Stimulated activated naive CD8-positive, alpha-beta T cell treated with anti-CD3 and anti-CD28 coated beads, Interleukin-15, amount 100 ng/mL, for 72 hours (primary cell): ENCODE results near the gene AFAP1L2.

Experiments
- ATAC-seq: fragments of 150-1000 bp; cut with Tn5 transposase; 2 replicates; pipeline ENCODE4 v1.10.0; 2021; ENCODE audit warnings: mild to moderate bottlenecking, moderate library complexity
- DNase-seq, 2 donors: peaks; one replicate each; pipeline ENCODE4 v3.0.0; 2021 to 2022
- H3K27ac Mint-ChIP-seq, 2 donors: one replicate each; pipeline ENCODE4 v1.8.0; 2022; ENCODE audit warnings: mild to moderate bottlenecking in 2 of 2, mixed read lengths in 2 of 2, moderate library complexity in 2 of 2
- H3K27me3 Mint-ChIP-seq: one replicate; pipeline ENCODE4 v1.8.0; 2022; ENCODE audit warnings: mixed read lengths
- H3K4me1 Mint-ChIP-seq: one replicate; pipeline ENCODE4 v1.8.0; 2022; ENCODE audit warnings: mild to moderate bottlenecking, mixed read lengths
- H3K4me3 Mint-ChIP-seq, 2 donors: one replicate each; pipeline ENCODE4 v1.8.0; 2022; ENCODE audit warnings: mild to moderate bottlenecking in 2 of 2, mixed read lengths in 2 of 2, moderate library complexity in 1 of 2
- H3K9me3 Mint-ChIP-seq, 2 donors: one replicate each; pipeline ENCODE4 v1.8.0; 2022; ENCODE audit warnings: mixed read lengths in 2 of 2

Gene AFAP1L2

DNA sequence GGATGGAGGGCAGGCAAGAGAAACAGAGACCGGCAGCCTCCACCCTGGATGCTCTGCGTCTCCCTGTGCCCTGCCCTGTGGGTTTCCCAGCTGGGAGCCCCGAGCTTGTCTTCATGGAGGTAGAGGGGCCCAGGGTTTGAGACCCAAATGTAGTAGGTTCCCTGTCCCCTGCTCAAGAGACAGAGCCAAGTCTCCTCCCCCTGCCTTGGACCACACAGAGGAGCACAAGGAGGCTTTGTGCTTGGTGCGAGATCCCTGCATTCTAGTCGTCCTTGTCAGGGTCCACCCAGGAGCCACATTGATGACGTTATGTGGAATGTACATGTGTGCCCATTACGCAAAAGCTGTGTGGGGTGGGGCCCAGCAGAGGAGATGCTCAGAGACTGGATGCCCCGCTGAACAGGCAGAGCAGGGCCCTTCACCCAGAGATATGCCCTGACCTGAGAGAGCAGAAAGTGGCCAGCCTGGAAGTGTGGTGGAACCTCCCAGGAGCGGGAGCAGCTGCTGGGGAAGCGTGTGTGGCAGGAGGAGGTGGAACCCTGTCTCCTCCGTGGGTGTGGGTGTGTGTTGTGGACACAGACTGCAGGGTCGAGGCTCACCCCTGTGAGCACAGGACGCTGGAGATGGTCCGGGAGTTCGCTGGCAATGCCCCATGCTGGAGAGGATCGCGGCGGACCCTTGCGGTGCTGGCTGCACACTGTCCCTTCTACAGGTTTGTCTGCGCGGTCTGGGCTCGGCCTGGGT lies 126.0 kb downstream of the AFAP1L2 start:
- Mint-ChIP-seq H3K27me3 (peaks cover 10% of the 10 kb centered on the region), H3K4me1 (no peaks in the 10 kb centered on the region), H3K9me3 (no peaks in the 10 kb centered on the region), H3K4me3 (no peak overlapping the region), H3K27ac (no peak overlapping the region)
- ATAC-seq: peak; percentile 21
- DNase-seq: no peak

DNA sequence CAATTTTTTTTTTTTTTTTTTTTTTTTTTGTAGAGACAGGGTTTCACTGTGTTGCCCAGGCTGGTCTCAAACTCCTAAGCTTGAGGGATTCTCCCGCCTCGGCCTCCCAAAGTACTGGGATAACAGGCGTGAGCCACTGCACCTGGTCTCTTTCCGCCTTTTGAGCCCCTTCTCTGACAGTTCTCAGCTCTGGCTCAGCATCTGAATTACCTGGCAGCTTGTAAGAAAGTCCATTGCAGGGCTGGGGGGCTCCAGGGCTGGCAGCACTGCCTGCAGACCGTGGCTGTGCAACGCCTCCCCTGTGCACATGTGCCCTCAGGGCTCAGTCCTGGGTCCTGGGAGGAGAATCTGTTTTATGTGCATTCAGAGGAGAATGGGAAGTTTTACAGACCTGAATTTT lies 127.6 kb downstream of the AFAP1L2 start:
- Mint-ChIP-seq H3K4me3 (no peak overlapping the region), H3K4me1 (no peaks in the 10 kb centered on the region), H3K27ac (no peak overlapping the region), H3K27me3 (peaks cover 10% of the 10 kb centered on the region), H3K9me3 (no peaks in the 10 kb centered on the region)
- DNase-seq: no peak
- no peak for ATAC-seq

DNA sequence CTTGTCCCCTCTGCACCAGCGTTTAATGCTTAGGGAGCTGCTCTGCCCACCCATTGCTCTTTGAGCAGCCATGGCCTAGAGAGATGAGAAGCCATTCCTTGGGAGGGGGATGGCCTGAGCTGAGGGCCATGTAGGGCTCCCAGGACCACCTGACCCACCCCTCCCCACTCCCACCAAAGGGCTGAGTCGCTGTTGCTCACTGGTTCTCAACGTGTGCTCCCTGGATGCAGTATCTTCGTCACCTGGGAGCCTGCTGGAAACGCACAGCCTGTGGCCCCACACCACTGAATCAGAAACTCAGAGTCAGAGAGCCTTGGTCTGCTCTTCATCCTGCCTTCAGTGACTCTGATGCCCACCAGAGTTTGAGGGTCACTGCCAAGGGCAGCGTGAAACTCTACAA lies 128.2 kb downstream of the AFAP1L2 start:
- H3K27me3 Mint-ChIP-seq: peaks cover 13% of the 10 kb centered on the region

DNA sequence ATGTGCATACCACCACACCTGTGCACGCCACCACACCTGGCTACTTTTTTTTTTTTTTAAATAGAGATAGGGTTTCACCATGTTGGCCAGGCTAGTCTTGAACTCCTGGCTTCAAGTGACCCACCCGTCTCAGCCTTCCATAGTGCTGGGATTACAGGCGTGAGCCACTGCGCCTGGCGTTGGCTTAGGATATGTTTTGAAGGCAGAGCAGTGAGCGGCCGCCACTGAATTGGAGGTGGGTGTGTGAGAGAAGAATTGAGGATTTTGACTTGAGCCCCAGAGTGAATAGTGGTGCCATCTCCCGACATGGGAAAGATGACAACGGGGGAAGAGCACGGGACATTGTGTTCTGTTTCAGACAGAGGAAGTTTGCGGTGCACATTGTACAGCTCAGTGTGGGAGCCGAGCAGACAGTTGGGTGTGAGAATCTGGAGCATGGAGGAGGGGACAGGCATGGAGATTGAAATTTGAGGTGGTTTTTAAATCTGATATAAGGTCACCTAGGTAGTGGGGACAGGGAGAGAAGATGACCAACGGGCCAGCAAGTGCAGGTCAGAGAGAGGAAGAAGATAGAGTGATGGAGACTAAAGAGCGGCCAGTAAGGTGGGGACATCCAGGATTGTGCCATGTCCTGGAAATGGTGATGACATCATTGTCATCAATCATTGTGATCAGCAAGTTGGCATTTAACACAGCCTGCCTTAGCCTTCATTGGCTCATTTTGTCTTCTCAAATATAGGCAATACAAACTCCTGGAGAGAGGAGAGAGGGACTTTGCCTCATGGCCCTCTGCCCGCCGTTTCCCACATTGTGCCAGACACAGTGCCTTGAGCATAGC lies 129.5 kb downstream of the AFAP1L2 start:
- Mint-ChIP-seq H3K27me3 (peaks cover 19% of the 10 kb centered on the region), H3K4me1 (no peaks in the 10 kb centered on the region), H3K9me3 (no peaks in the 10 kb centered on the region), H3K4me3 (no peak overlapping the region), H3K27ac (no peak overlapping the region)
- ATAC-seq (no peak), DNase-seq (no peak)

More for the DNA sequence above, 128.2 kb downstream of the AFAP1L2 start:
- no peaks in the 10 kb centered on the region for H3K9me3 Mint-ChIP-seq
- H3K4me1 Mint-ChIP-seq: no peaks in the 10 kb centered on the region
- ATAC-seq (no peak), DNase-seq (no peak)
- no peak overlapping the region for H3K4me3 Mint-ChIP-seq
- no peak overlapping the region for H3K27ac Mint-ChIP-seq

DNA sequence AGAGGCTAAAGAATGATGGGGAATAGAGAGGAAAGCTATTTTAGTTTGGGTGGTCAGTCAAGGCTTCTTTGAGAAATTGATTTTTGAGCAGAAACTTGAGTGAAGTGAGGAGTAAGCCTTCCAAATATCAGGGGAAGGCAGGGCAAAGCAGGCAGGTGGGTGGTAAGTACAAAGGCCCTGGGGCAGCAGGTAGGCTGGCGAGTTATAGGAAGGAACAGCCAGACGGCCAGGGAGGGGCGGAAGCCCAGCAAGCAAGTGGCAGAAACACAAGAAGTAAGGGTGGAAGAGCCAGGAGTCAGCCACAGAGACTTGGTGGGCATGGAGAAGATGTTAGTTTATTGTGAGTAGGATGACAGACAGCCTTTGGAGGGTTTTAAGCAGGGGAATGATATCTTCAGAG lies 130.4 kb downstream of the AFAP1L2 start:
- Mint-ChIP-seq H3K4me1 (no peaks in the 10 kb centered on the region), H3K27ac (no peak overlapping the region), H3K27me3 (peaks cover 19% of the 10 kb centered on the region), H3K4me3 (no peak overlapping the region), H3K9me3 (no peaks in the 10 kb centered on the region)
- DNase-seq: no peak
- no peak for ATAC-seq

DNA sequence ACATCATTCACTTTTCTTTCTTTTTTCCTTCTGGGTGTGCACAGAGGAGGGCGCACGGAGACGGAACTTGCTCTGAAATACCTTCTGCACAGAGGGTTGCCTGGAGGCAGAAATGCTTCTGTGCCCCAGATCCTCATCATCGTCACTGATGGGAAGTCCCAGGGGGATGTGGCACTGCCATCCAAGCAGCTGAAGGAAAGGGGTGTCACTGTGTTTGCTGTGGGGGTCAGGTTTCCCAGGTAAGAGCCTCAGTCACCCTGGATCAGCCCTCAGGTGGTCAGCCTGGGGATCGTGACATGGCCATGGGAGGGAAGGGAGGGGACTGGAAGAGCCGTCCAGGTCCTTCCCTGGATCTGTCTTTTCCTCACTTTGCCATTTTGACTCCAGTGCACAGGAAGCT lies 131.6 kb downstream of the AFAP1L2 start:
- peaks cover 9% of the 10 kb centered on the region for H3K27me3 Mint-ChIP-seq
- DNase-seq (no peak), ATAC-seq (no peak)
- no peaks in the 10 kb centered on the region for H3K4me1 Mint-ChIP-seq
- H3K4me3 Mint-ChIP-seq: no peak overlapping the region
- no peaks in the 10 kb centered on the region for H3K9me3 Mint-ChIP-seq
- no peak overlapping the region for H3K27ac Mint-ChIP-seq

DNA sequence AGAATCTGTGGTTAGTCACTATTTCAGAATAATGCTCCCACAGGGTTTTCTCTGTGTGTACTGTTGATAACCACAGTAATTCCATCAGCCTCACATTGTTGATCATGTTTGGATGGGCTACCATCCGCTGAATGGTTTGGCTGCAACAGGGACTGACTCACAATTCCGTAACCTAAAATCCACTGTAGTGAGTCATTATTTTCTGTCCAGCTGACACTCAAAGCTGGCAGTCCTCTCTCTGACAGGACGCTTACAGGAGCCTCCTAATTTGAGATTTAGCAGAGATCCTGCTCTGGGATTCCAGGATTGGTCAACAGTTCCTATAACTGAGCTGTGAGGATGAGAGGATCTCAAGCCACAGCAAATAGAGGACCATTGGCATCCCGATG lies 132.5 kb downstream of the AFAP1L2 start:
- peaks cover 9% of the 10 kb centered on the region for H3K27me3 Mint-ChIP-seq
- ATAC-seq: no peak
- no peak overlapping the region for H3K4me3 Mint-ChIP-seq
- H3K27ac Mint-ChIP-seq: no peak overlapping the region
- DNase-seq: no peak
- no peaks in the 10 kb centered on the region for H3K9me3 Mint-ChIP-seq
- no peaks in the 10 kb centered on the region for H3K4me1 Mint-ChIP-seq

DNA sequence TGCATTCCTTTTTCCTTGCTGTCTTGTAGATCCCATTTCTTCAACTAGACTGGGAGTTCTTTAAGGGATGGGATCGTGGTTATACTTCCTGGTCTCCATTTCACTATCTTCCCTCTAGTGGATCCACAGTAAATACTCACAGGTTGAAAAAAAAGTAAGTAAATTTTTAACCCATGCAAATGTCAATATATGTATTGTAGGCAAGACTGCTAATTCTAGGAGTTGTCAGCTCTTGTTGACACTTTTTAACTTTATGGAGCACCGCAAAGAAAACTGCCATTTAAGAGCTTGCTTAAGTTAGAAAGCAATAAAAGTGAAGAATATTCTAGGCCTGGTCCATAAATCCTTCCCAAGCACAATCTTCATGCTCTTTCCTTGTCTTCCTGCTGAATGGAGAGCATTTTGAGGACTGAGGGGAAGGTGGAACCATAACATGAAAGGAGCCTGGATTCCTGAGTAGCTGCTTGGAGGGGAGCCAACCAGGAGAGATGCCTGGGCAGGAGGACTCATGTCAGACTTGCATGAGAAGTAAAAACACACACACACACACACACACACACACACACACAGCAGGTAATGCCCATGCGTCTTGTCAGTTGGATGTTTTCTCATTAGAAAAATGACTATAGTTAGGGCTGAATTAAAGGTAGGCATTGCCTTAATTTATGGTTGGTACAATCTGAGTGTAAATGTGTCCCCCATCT lies 133.1 kb downstream of the AFAP1L2 start:
- H3K4me3 Mint-ChIP-seq: no peak overlapping the region
- peak overlapping the region in 1 of 2 donors; percentile 30 for H3K27ac Mint-ChIP-seq
- H3K27me3 Mint-ChIP-seq: peaks cover 9% of the 10 kb centered on the region
- no peaks in the 10 kb centered on the region for H3K9me3 Mint-ChIP-seq
- H3K4me1 Mint-ChIP-seq: no peaks in the 10 kb centered on the region
- ATAC-seq (no peak), DNase-seq (no peak)

DNA sequence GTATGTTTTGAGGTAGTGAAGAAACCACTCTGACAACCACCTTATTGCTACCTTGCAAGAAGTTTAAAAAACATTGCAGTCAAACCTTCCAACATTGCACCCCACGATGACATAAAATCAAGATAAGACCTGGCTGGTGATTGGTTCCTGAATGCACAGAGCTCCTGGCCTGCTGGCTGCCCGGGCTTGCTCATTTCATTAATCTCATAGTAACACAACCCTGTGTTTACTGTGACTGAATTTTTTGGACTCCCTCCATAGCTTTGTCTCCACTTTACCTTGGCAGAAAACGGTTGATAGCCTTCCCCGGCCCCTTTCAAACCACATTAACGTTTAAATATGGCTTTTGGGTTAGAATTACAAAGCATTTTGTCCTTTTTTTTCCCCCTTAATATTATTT lies 137.8 kb downstream of the AFAP1L2 start:
- Mint-ChIP-seq H3K9me3 (no peaks in the 10 kb centered on the region), H3K27ac (no peak overlapping the region), H3K27me3 (peaks cover 9% of the 10 kb centered on the region), H3K4me3 (no peak overlapping the region), H3K4me1 (peaks cover 1% of the 10 kb centered on the region)
- ATAC-seq: no peak
- no peak for DNase-seq

DNA sequence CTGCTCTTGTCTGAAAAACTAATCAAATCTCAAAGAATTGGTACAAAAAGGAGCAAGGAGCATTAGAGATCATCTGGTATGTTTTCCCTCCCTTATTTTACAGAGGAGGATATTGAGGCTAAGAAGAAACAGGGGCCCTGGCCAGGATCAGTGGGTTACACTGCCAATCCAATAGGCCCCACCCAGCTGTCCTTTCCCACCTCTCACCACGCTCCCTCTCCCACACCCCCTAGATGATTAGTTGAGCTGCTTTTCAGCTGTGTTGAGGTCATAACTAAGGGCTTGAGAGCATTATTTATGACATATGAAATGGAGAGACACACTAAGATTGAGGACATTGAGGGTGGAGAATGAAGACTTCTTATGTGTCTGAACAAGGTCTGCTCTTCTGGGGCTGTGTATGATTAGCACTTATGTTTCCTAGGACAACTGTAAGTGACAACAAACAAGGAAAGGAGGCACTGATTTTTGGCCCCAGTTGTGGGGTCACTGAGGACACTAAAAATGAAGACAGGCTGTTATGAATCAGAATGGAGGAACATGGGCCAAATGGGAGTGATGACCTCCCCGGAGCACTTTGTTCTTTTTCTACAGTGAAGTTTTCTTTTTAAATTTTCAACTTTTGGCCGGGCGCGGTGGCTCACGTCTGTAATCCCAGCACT lies 138.8 kb downstream of the AFAP1L2 start:
- no peak overlapping the region for H3K4me3 Mint-ChIP-seq
- DNase-seq (no peak), ATAC-seq (no peak)
- H3K27me3 Mint-ChIP-seq: peaks cover under 1% of the 10 kb centered on the region
- H3K9me3 Mint-ChIP-seq: no peaks in the 10 kb centered on the region
- no peak overlapping the region for H3K27ac Mint-ChIP-seq
- peaks cover 11% of the 10 kb centered on the region for H3K4me1 Mint-ChIP-seq

DNA sequence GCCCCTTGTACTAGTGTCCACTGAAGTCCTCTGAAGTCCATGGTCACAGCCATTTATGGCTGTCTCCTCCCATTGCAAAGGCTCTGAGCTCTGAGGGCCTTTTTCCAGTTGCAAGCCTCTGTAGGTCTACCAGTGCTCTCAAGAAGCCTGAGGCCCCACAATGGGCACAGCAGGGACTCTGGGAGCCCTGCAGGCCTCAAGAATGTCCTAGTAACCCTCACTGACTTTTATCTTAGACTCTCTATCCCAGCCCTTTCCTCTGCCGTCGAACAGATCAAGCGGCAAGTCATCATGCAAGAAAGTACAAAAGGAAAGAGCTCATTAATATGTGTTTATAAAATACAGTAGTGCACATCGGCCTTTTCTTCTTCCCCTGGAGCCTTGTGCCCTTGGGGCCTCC lies 141.8 kb downstream of the AFAP1L2 start:
- Mint-ChIP-seq H3K4me1 (peaks cover 21% of the 10 kb centered on the region), H3K4me3 (no peak overlapping the region), H3K27ac (no peak overlapping the region), H3K27me3 (no peaks in the 10 kb centered on the region), H3K9me3 (no peaks in the 10 kb centered on the region)
- DNase-seq (no peak), ATAC-seq (no peak)

DNA sequence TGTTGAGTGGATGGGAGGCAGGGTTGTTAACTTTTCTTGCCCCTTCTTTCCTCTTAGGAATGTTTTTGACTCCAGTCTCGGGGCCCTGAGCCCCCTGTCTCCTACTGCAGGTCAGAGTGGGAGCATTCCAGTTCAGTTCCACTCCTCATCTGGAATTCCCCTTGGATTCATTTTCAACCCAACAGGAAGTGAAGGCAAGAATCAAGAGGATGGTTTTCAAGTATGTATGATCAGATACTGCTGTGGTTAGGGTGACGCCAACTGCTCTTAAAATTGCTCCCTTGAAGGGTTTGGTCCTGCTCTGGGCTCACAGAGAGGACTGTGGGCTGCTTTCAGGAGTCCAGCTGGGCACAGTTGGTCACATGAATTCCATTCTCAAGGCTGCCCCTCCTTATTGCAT lies 143.2 kb downstream of the AFAP1L2 start:
- Mint-ChIP-seq H3K27me3 (no peaks in the 10 kb centered on the region), H3K4me1 (peaks cover 21% of the 10 kb centered on the region), H3K4me3 (no peak overlapping the region), H3K27ac (peak overlapping the region in 1 of 2 donors; percentile 49), H3K9me3 (no peaks in the 10 kb centered on the region)
- DNase-seq: no peak
- no peak for ATAC-seq

DNA sequence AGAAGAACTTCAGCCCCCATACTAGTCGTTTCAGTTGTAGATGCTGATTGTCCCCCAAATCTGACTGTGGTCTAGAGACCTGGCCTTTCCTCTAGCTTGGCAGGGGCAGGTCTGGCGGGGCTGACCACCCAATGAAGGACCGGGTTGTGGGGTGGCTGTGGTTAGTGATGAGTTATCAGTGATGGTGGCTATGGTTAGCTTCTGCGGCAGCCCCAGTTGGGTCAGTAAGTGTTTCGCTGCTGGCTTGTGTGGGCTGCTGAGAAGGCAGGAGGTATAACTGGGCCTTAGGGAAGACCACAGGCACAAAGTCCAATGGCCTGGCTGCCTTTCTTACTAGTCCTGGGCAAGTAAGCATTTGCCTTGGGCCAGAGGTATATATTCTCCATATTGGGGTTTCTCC lies 143.9 kb downstream of the AFAP1L2 start:
- peaks cover 21% of the 10 kb centered on the region for H3K4me1 Mint-ChIP-seq
- no peak overlapping the region for H3K4me3 Mint-ChIP-seq
- ATAC-seq (no peak), DNase-seq (no peak)
- no peak overlapping the region for H3K27ac Mint-ChIP-seq
- no peaks in the 10 kb centered on the region for H3K9me3 Mint-ChIP-seq
- no peaks in the 10 kb centered on the region for H3K27me3 Mint-ChIP-seq

DNA sequence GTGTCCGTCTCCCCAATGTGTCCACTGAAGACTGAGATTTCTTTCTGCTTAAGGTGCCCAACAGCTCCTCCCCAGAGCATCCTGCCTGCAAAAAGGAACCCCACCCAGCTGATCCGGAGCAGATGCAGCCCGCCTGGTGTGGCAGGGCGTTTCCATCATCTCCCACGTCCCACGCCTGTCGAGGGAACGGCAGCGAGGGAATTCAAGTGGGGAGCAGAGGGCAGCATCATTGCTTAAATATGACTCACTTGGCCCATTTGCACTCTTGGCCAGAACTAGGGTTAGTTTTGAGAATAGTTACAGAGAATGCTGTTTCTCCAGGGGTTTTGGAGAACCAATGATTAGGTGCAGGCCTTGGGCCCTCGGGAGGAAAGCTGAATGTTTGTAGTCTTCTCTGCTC lies 144.5 kb downstream of the AFAP1L2 start:
- no peaks in the 10 kb centered on the region for H3K27me3 Mint-ChIP-seq
- no peak overlapping the region for H3K4me3 Mint-ChIP-seq
- no peak for ATAC-seq
- DNase-seq: no peak
- no peaks in the 10 kb centered on the region for H3K9me3 Mint-ChIP-seq
- H3K27ac Mint-ChIP-seq: no peak overlapping the region
- H3K4me1 Mint-ChIP-seq: peaks cover 21% of the 10 kb centered on the region

DNA sequence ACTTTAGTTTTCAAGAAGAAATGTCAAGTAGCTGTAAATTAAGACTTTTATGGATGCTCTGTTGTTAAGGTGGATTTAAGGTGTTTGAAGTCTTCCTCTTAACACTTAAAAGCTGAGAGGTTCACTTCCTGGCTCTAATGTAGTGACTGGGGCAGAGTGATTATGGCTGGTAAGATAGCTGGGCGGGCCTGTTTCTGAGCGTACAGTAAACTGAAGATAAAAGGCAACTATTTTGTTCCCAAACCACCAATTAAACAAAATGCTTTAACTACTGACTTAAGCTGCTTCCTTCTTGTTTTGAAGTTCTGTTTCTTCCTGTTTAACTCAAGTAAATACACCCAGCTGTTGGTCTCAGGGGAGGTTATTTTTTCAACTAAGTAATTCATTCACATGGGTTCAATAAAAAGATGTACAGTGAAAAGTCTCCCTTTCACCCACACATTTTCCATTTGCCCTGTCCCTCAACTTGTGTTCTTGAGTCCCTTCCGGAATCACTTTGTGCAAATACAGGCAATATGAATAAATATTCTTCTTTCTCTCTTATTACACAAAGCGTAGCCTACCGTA lies 145.9 kb downstream of the AFAP1L2 start:
- DNase-seq (no peak), ATAC-seq (no peak)
- H3K4me1 Mint-ChIP-seq: peaks cover 21% of the 10 kb centered on the region
- H3K9me3 Mint-ChIP-seq: peaks cover 0 to 3% of the 10 kb centered on the region in 2 donors
- no peaks in the 10 kb centered on the region for H3K27me3 Mint-ChIP-seq
- no peak overlapping the region for H3K27ac Mint-ChIP-seq
- no peak overlapping the region for H3K4me3 Mint-ChIP-seq
